ENCODE data around the gene MRPL24.

DNA sequence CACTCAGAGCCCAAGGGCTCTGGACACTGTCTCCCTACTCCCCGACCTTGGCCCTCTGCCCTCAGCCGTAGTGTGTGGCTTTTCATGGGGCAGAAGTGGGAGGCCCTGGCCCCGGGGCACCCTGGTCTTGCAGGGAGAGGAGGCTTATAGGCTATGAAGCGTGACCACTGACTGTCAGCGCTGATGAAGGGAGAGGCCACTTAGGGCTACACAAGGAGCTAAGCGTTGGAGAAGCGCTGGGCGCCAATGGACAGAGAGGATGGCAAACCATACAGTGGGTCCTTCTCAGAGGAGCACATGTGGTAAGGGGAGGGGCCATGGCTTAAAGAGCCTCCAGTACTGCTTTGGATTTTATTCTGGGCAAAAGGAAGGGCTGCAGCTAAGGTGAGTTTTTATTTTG, 43.4 kb downstream of the MRPL24 start:
- TF ChIP-seq RAD21 (conservative IDR thresholded peaks at IDR 0.05 in 1 of 2, IDR thresholded peaks at IDR 0.05 in 1 of 2), result no peak
- TF ChIP-seq, protein P1, sequence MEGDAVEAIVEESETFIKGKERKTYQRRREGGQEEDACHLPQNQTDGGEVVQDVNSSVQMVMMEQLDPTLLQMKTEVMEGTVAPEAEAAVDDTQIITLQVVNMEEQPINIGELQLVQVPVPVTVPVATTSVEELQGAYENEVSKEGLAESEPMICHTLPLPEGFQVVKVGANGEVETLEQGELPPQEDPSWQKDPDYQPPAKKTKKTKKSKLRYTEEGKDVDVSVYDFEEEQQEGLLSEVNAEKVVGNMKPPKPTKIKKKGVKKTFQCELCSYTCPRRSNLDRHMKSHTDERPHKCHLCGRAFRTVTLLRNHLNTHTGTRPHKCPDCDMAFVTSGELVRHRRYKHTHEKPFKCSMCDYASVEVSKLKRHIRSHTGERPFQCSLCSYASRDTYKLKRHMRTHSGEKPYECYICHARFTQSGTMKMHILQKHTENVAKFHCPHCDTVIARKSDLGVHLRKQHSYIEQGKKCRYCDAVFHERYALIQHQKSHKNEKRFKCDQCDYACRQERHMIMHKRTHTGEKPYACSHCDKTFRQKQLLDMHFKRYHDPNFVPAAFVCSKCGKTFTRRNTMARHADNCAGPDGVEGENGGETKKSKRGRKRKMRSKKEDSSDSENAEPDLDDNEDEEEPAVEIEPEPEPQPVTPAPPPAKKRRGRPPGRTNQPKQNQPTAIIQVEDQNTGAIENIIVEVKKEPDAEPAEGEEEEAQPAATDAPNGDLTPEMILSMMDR (IDR thresholded peaks at IDR 0.05), result no peak

Measured in A549 (cell line).